Caki2 (cell line): ENCODE results near the gene ZSCAN4. TPM values are rescaled to one million over a fixed set of nuclear protein-coding genes. Genes with fewer than 3 reads are reported as not detected.

Source experiments
- DNase-seq: peaks from one replicate; pipeline ENCODE4 v3.0.0-alpha.2; 2015; ENCODE audit warnings: low read depth
- in situ Hi-C: cut with HindIII; loops from 2 replicates; pipeline ENCODE4 v1.10.0; 2016; ENCODE audit warnings: low sequenced_read_pairs, low pct_unique_long_range_greater_than_20kb, mixed read lengths
- total RNA-seq: library from RNA; depleted of rRNA; stranded (reverse); fragments of >200 nt; shearing (Covaris generic); gene quantifications from 2 replicates; pipeline ENCODE4 v1.2.3, GENCODE V29; 2014; ENCODE audit warnings: low replicate concordance; rRNA removed

The ZSCAN4 gene, protein sequence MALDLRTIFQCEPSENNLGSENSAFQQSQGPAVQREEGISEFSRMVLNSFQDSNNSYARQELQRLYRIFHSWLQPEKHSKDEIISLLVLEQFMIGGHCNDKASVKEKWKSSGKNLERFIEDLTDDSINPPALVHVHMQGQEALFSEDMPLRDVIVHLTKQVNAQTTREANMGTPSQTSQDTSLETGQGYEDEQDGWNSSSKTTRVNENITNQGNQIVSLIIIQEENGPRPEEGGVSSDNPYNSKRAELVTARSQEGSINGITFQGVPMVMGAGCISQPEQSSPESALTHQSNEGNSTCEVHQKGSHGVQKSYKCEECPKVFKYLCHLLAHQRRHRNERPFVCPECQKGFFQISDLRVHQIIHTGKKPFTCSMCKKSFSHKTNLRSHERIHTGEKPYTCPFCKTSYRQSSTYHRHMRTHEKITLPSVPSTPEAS
- total RNA-seq = not detected in 2 replicates

- no peak for DNase-seq
- in situ Hi-C loops = no loop called here
Observed at GRCh38 chr19:57668635-57669034, at the start of gene ZSCAN4. ZSCAN4 (plus strand) TSS chr19:57668935; CDS start chr19:57676146, 7,211 bp downstream.

DNA sequence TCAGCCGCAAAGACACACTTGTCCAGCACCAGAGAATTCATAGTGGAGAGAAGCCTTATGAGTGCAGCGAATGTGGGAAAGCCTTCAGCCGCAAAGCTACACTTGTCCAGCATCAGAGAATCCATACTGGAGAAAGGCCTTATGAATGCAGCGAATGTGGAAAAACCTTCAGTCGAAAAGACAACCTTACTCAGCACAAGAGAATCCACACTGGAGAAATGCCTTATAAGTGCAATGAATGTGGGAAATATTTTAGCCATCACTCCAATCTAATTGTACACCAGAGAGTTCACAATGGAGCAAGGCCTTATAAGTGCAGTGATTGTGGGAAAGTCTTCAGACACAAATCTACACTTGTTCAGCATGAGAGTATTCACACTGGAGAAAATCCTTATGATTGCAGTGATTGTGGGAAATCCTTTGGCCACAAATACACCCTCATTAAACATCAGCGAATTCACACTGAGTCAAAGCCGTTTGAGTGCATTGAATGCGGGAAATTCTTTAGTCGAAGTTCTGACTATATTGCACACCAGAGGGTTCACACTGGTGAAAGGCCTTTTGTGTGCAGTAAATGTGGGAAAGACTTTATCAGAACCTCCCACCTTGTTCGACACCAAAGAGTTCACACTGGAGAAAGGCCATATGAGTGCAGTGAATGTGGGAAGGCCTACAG is 47.9 kb upstream of the ZSCAN4 start:
- DNase-seq = peak; percentile 45
- in situ Hi-C loops = no loop called here

GRCh38 chr19:57623091-57623490 is 45.6 kb upstream of the ZSCAN4 start:
- DNase-seq = no peak
- in situ Hi-C loops = no loop called here

DNA sequence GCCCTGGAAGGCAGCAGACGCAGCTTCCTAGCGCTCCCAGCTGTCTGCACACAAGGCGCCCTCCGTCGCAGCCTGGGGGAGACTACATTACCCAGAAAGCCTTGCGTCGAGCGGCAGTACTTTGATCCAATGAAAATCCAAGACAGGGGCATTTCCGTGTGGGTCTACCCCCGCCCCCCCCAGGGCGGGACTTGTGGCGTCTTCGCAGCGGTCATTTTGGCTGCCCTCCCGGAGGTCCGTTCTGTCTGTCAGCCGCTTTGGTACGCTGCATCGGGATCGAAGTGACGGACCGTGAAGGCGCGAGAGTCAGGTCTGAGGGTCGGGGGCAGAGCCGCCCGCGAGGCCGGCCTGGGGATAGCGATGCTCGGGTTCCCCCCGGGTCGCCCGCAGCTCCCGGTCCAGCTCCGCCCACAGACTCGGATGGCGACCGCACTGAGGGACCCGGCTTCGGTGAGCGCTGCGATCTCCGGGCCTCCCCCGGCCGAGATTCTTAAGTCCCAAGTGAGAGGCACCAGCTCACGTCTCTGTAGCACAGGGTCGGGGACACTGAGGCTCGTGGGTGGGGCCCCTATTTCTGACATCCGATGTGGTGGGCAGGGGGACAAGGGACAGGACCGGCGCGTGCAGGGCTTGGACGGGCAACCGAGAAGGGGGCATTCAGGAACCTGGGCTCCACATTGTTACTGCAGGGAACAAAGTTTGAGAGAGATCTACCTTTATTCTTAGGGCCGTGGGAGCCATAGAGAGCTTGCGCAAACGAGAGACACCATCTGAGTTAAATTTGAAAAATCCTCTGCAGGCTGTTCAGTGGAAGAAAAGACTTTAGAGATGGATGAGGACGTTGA is 35.5 kb upstream of the ZSCAN4 start, which contains the start of gene ZNF211:
ZNF211 (plus strand) TSS at position 182 of the 845 bp plus-strand sequence; CDS start at position 361, 179 bp downstream.
- in situ Hi-C loops = no loop called here
- DNase-seq = peak; percentile 92

DNA sequence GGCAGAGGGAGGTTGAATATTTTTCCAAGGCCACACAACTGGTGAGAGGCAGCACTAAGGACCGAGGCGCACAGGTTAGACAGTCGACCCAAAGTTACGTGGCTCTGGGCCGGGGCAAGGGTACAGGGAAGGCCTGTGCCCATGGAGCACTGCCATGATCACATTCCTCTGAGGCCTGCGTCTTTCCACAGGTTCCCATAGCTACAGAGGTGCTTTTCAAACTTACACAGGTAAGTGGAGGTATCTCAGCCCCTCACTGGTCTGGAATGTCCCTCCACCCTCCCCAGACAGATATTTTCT is 35.0 kb upstream of the ZSCAN4 start:
- DNase-seq = no peak
- in situ Hi-C loops = no loop called here

GRCh38 chr19:57637379-57637778 is 31.4 kb upstream of the ZSCAN4 start:
- DNase-seq = no peak
- in situ Hi-C loops = no loop called here

DNA sequence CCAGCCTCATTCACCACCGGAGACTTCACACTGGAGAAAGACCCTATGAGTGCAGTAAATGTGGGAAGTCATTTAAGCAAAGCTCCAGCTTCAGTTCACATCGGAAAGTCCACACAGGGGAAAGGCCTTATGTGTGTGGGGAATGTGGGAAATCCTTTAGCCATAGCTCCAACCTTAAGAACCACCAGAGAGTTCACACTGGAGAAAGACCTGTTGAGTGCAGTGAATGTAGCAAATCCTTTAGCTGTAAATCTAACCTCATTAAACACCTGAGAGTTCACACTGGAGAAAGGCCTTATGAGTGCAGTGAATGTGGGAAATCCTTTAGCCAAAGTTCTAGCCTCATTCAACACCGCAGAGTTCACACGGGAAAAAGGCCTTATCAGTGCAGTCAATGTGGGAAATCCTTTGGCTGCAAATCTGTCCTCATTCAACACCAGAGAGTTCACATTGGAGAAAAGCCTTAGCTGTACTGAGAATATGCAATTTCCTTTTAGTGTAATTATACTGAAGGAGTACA is 27.0 kb upstream of the ZSCAN4 start:
- in situ Hi-C loops = no loop called here
- DNase-seq = no peak

GRCh38 chr19:57642396-57643046 is 26.2 kb upstream of the ZSCAN4 start:
- no peak for DNase-seq
- in situ Hi-C loops = no loop called here

- in situ Hi-C loops = no loop called here
- no peak for DNase-seq
Observed at GRCh38 chr19:57643734-57644133, 25.0 kb upstream of the ZSCAN4 start.

DNA sequence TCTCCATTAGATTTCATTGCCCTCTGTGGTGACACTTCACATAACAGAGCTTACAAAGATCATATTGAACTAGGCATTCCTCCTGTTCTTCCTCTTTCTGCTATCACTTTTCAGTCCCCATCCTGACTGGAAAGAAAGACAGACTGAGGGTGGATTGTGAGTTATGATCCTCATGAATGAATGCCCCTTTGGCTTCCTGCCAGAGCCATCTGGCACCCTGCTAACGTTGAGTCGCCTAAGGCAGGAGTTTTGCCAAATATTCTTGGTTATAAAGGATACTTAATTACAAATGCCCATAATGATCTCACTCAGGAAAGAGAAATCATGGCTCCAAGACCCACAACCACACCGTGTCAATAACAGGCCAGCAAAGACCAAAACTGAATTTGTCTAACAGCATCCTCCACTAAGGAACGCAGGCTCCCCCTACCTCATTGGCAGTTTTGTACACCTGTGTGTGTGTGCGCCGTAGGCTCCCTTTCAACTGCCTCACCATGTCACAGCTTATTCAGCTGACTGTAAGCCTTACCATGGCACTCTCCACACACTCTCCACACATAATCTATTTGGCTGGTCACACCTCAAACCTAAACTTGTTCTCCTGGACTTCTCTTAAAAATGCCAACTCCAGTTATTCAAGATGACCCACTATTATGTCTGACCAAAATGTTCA is 20.3 kb upstream of the ZSCAN4 start:
- no peak for DNase-seq
- in situ Hi-C loops = no loop called here

DNA sequence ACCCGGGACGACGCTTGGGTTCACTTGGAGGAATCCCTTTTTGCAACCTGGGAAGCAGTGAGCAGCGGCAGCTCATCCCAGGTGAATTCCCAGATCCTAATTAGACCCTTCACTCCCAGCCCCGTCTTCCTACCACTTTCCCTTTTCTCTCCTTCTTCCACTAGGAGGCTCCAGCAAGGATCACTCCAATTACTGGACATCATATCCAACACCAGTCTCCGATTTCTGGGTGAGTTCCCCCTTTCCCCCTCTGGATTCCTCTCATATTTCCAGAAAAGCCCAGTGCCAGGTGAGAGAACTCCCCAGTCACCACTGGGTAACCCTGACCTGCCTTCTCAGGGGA is 17.1 kb upstream of the ZSCAN4 start:
- DNase-seq = no peak
- in situ Hi-C loops = no loop called here

DNA sequence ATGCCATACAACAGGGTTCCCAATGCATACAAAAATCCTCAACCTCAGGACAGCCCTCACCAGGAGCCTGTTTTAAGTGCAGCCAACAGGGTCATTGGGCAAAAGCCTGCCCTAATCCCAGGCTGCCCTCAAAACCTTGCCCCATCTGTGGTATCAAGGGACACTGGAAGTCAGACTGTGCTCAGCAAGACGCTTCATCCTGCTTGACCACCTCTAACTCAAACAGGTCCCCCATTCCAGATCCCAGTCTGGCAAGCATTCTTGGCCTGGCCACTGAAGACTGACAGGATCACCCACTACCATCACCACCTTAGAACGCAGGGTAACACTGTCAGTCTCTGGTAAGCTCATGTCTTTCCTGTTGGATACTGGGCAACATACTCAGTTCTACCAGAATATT is 15.0 kb upstream of the ZSCAN4 start:
- DNase-seq = no peak
- in situ Hi-C loops = no loop called here

DNA sequence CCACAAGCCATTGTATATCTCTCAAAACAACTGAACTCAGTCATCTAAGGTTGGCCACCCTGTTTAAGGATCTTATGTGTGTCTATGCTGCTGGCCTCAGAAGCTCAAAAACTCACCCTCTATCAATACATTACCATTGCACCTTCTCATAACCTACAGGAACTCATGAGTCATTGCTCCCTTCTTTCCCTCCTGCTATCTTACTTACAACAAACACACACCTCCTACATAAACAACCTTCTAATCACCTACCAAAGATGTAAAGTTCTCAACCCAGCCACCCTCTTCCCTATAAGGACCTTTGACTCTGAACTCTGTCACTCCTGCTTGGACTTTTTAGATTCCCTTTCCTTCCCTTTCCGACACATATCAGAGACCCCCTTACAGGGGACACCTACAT is 13.3 kb upstream of the ZSCAN4 start:
- in situ Hi-C loops = no loop called here
- DNase-seq = no peak

DNA sequence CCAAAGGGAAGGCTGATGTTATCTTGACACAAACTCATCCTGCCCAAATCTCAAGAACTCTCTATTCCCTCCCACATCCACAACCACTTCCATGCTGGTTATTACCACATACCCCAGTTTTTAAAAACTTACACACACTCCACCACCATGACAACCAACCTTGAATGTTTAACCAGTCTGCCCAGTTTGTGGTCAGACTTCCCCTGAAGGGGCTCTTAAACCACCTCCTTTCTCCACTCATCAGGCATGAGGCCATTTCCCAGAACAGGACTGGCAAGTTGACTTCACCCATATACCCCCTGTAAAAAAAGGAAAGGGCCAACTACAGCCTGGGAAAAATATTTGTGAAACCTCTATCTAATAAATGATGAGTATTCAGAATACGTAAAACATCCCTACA is 12.4 kb upstream of the ZSCAN4 start:
- in situ Hi-C loops = no loop called here
- no peak for DNase-seq

- in situ Hi-C loops = no loop called here
Observed at GRCh38 chr19:57664269-57665127, 4.2 kb upstream of the ZSCAN4 start.

DNA sequence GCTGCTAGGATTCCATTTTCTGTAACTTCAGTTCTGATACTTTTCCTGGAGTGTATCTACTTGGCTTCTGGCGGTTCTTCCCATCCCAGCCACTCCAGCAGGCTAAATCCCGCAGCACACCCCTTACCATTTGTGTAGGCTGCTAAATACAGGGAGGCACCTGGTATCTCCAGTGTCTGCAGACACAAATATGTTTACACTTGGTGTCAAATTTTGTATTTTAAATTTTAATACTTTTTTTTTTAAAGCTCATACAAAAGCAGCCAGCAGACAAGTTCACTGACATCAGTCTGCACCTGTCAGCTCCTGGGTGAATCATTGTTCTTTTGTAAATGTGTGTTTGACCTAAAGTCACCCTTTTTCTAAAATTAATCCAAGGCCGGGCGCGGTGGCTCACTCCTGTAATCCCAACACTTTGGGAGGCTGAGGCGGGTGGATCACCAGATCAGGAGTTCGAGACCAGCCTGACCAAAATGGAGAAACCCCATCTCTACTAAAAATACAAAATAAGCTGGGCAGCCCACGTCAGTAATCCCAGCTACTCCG is 3.4 kb upstream of the ZSCAN4 start:
- DNase-seq = no peak
- in situ Hi-C loops = no loop called here

More at GRCh38 chr19:57664269-57665127, 4.2 kb upstream of the ZSCAN4 start:
- DNase-seq = peak; percentile 50

DNA sequence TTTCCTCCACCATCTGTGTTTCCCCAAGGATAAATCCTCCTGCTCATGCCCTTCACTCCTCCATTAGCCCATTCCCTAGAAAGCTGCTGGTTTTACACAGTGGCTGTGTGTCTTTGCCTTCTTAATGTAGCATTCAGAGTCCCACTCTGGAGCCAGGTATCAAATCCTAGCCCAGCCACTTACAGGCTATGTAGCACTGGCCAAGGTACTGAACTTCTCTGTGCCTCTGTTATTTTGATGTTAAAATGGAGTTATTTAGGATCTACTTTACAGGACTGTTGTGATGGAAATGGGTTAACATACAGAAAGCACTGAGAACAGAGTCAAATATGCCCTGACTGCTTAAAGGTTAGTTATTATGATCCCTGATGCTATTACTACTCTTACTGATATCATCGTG is 1.5 kb upstream of the ZSCAN4 start:
- in situ Hi-C loops = no loop called here
- DNase-seq = no peak
